Stimulated activated CD4-positive, alpha-beta T cell treated with anti-CD3 and anti-CD28 coated beads, Interleukin-4, amount 100 ng/mL, for 24 hours (primary cell): Measurements from ENCODE around the gene SKIC3.

Experiments
- DNase-seq: peaks from one replicate; pipeline ENCODE4 v3.0.0-alpha.2; 2020

Gene SKIC3

GRCh38 chr5:95528565-95528964 is 26.2 kb downstream of the SKIC3 start:
- no peak for DNase-seq

- no peak for DNase-seq
Measured at GRCh38 chr5:95526871-95527270, 27.9 kb downstream of the SKIC3 start.

- no peak for DNase-seq
Measured at GRCh38 chr5:95524423-95524822, 30.4 kb downstream of the SKIC3 start.

GRCh38 chr5:95520206-95520605 is 34.6 kb downstream of the SKIC3 start:
- no peak for DNase-seq

GRCh38 chr5:95519681-95520080 is 35.1 kb downstream of the SKIC3 start:
- no peak for DNase-seq

GRCh38 chr5:95519151-95519550 is 35.6 kb downstream of the SKIC3 start:
- no peak for DNase-seq

- DNase-seq = no peak
Measured at GRCh38 chr5:95518417-95518816, 36.4 kb downstream of the SKIC3 start.

GRCh38 chr5:95511606-95512005 is 43.2 kb downstream of the SKIC3 start:
- no peak for DNase-seq

GRCh38 chr5:95508550-95508949 is 46.2 kb downstream of the SKIC3 start:
- no peak for DNase-seq
